WTC11 (cell line): ENCODE measurements around the gene SLC47A2. TPM values are rescaled to one million over a fixed set of nuclear protein-coding genes. Genes with fewer than 3 reads are reported as not detected.

ENCODE experiments used
- ATAC-seq: fragments of 200-7000 bp; cut with Tn5 transposase; 2 replicates; pipeline ENCODE4 v1.10.0; 2021; ENCODE audit warnings: mild to moderate bottlenecking, moderate library complexity
- CTCF ChIA-PET: fragments of 300-600 bp; sonication (Branson Sonifier 250); formaldehyde crosslinking; loops from one replicate; lab custom pipeline; 2021; ENCODE audit warnings: antibody characterized with exemption; lab: Charles Lee
- POLR2A ChIA-PET: fragments of 350-600 bp; sonication (Branson Sonifier 250); formaldehyde crosslinking; loops from one replicate; lab custom pipeline; 2021; ENCODE audit warnings: antibody characterized with exemption; lab: Charles Lee
- DNase-seq: peaks from one replicate; pipeline ENCODE4 v3.0.0; 2021; ENCODE audit warnings: low spot score
- H3K27ac Mint-ChIP-seq: 2 replicates; pipeline ENCODE4 v1.8.0; 2021; ENCODE audit warnings: mixed read lengths
- H3K27me3 Mint-ChIP-seq: 2 replicates; pipeline ENCODE4 v1.8.0; 2021; ENCODE audit warnings: low read depth, mild to moderate bottlenecking, moderate library complexity, mixed read lengths
- H3K36me3 Mint-ChIP-seq: 2 replicates; pipeline ENCODE4 v1.8.0; 2021; ENCODE audit warnings: mixed read lengths
- H3K4me1 Mint-ChIP-seq: 2 replicates; pipeline ENCODE4 v1.8.0; 2022; ENCODE audit warnings: mixed read lengths
- H3K4me3 Mint-ChIP-seq: 2 replicates; pipeline ENCODE4 v1.8.0; 2021; ENCODE audit warnings: mild to moderate bottlenecking, moderate library complexity, mixed read lengths
- H3K9me3 Mint-ChIP-seq: 2 replicates; pipeline ENCODE4 v1.8.0; 2021; ENCODE audit warnings: mixed read lengths
- ATF2 ChIP-seq: sonication (generic); formaldehyde crosslinking; IDR thresholded peaks from 2 replicates; pipeline ENCODE4 v1.8.1; 2022; ENCODE audit warnings: low read depth, missing genetic modification reagents, borderline replicate concordance
- CREB1 ChIP-seq: sonication (generic); formaldehyde crosslinking; IDR thresholded peaks from 2 replicates; pipeline ENCODE4 v1.8.0; 2023; ENCODE audit warnings: mild to moderate bottlenecking, missing genetic modification reagents
- GRHL2 ChIP-seq: fragments of 250-450 bp; sonication (Bioruptor Pico); IDR thresholded peaks from 2 replicates; pipeline ENCODE4 v1.8.0; 2022; ENCODE audit warnings: mild to moderate bottlenecking, moderate library complexity; ENCODE audit not compliant: insufficient replicate concordance, severe bottlenecking
- GTF2I ChIP-seq: fragments of 250-450 bp; sonication (Bioruptor Pico); conservative IDR thresholded peaks from 2 replicates; pipeline ENCODE4 v1.4.0; 2021; ENCODE audit warnings: mild to moderate bottlenecking
- HMGA2 ChIP-seq: fragments of 250-450 bp; sonication (Bioruptor Pico); IDR thresholded peaks from 2 replicates; pipeline ENCODE4 v1.4.0; 2021; ENCODE audit warnings: mild to moderate bottlenecking, moderate library complexity
- IRF2 ChIP-seq: sonication (generic); formaldehyde crosslinking; IDR thresholded peaks from 2 replicates; pipeline ENCODE4 v1.8.0; 2022; ENCODE audit warnings: low read depth, missing genetic modification reagents, borderline replicate concordance
- JAZF1 ChIP-seq: fragments of 250-450 bp; sonication (Bioruptor Pico); IDR thresholded peaks from 2 replicates; pipeline ENCODE4 v1.9.0; 2021; ENCODE audit warnings: moderate library complexity, mild to moderate bottlenecking, inconsistent platforms
- NR3C1 ChIP-seq: sonication (generic); formaldehyde crosslinking; conservative IDR thresholded peaks from 2 replicates; pipeline ENCODE4 v1.8.1; 2023; ENCODE audit warnings: low read depth, mild to moderate bottlenecking, missing genetic modification reagents
- OVOL2 ChIP-seq: fragments of 250-450 bp; sonication (Bioruptor Pico); IDR thresholded peaks from 2 replicates; pipeline ENCODE4 v1.9.0; 2021; ENCODE audit warnings: mild to moderate bottlenecking, borderline replicate concordance
- PRDM15 ChIP-seq: sonication (generic); formaldehyde crosslinking; IDR thresholded peaks from 2 replicates; pipeline ENCODE4 v1.8.0; 2022; ENCODE audit warnings: missing genetic modification reagents
- RORB ChIP-seq: fragments of 250-450 bp; sonication (Bioruptor Pico); IDR thresholded peaks from 2 replicates; pipeline ENCODE4 v1.9.0; 2021; ENCODE audit warnings: mild to moderate bottlenecking
- TEAD1 ChIP-seq: sonication (generic); formaldehyde crosslinking; IDR thresholded peaks from 2 replicates; pipeline ENCODE4 v1.8.0; 2022; ENCODE audit warnings: mild to moderate bottlenecking, missing genetic modification reagents
- TP53 ChIP-seq: sonication (generic); formaldehyde crosslinking; IDR thresholded peaks from 2 replicates; pipeline ENCODE4 v1.8.1; 2023; ENCODE audit warnings: mild to moderate bottlenecking, missing genetic modification reagents
- total RNA-seq: library from RNA; stranded (reverse); gene quantifications from 3 replicates; pipeline ENCODE4 v1.2.3, GENCODE V29; 2021
- TF ChIP-seq, protein P1 (sequence below): sonication (generic); formaldehyde crosslinking; IDR thresholded peaks from 2 replicates; pipeline ENCODE4 v1.8.0; 2022; ENCODE audit warnings: mild to moderate bottlenecking, missing genetic modification reagents
- TF ChIP-seq, protein P2 (sequence below): sonication (generic); formaldehyde crosslinking; conservative IDR thresholded peaks from 2 replicates; pipeline ENCODE4 v1.8.1; 2023; ENCODE audit warnings: mild to moderate bottlenecking, low read depth, missing genetic modification reagents, moderate library complexity
- TF ChIP-seq, protein P3 (sequence below): fragments of 250-450 bp; sonication (Bioruptor Pico); IDR thresholded peaks from 2 replicates; pipeline ENCODE4 v1.9.0; 2021; ENCODE audit warnings: mild to moderate bottlenecking, borderline replicate concordance
- TF ChIP-seq, protein P4 (sequence below): sonication (generic); formaldehyde crosslinking; IDR thresholded peaks from 2 replicates; pipeline ENCODE4 v1.8.1; 2022; ENCODE audit warnings: mild to moderate bottlenecking, moderate library complexity, missing genetic modification reagents

Gene SLC47A2
- total RNA-seq, 1 experiment from 2014 or later = not detected

- POLR2A ChIA-PET = no interaction called here
- no peaks in the 10 kb centered on the region for H3K4me1 Mint-ChIP-seq
- TF ChIP-seq GTF2I (CRISPR knock-in tag) = no peak
- TF ChIP-seq IRF2 = no peak
- no peak for TF ChIP-seq PRDM15 (CRISPR knock-in tag)
- TF ChIP-seq, protein P1, sequence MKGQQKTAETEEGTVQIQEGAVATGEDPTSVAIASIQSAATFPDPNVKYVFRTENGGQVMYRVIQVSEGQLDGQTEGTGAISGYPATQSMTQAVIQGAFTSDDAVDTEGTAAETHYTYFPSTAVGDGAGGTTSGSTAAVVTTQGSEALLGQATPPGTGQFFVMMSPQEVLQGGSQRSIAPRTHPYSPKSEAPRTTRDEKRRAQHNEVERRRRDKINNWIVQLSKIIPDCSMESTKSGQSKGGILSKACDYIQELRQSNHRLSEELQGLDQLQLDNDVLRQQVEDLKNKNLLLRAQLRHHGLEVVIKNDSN (CRISPR knock-in tag) = no peak
- TF ChIP-seq JAZF1 (CRISPR knock-in tag) = no peak
- TF ChIP-seq, protein P2, sequence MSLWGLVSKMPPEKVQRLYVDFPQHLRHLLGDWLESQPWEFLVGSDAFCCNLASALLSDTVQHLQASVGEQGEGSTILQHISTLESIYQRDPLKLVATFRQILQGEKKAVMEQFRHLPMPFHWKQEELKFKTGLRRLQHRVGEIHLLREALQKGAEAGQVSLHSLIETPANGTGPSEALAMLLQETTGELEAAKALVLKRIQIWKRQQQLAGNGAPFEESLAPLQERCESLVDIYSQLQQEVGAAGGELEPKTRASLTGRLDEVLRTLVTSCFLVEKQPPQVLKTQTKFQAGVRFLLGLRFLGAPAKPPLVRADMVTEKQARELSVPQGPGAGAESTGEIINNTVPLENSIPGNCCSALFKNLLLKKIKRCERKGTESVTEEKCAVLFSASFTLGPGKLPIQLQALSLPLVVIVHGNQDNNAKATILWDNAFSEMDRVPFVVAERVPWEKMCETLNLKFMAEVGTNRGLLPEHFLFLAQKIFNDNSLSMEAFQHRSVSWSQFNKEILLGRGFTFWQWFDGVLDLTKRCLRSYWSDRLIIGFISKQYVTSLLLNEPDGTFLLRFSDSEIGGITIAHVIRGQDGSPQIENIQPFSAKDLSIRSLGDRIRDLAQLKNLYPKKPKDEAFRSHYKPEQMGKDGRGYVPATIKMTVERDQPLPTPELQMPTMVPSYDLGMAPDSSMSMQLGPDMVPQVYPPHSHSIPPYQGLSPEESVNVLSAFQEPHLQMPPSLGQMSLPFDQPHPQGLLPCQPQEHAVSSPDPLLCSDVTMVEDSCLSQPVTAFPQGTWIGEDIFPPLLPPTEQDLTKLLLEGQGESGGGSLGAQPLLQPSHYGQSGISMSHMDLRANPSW (CRISPR knock-in tag) = no peak
- 0 out of 2 replicates have a peak, but pooled peaks cover 3% of the 10 kb centered on the region for H3K36me3 Mint-ChIP-seq
- H3K9me3 Mint-ChIP-seq = peaks cover 4% of the 10 kb centered on the region; the same call in 1 of the 2 replicates
- no peak overlapping the region for H3K4me3 Mint-ChIP-seq
- DNase-seq = no peak
- no peak overlapping the region for H3K27ac Mint-ChIP-seq
- CTCF ChIA-PET = interaction anchor here (1.4 kb wide), 1 partner anchor 19 kb away, joined by 3 read pairs; the partner anchor contains the start of gene ALDH3A2
- no peaks in the 10 kb centered on the region; the same call in 1 of the 2 replicates for H3K27me3 Mint-ChIP-seq
- no peak for ATAC-seq
Observed at GRCh38 chr17:19630035-19630434, 86.3 kb downstream of the SLC47A2 start.

DNA sequence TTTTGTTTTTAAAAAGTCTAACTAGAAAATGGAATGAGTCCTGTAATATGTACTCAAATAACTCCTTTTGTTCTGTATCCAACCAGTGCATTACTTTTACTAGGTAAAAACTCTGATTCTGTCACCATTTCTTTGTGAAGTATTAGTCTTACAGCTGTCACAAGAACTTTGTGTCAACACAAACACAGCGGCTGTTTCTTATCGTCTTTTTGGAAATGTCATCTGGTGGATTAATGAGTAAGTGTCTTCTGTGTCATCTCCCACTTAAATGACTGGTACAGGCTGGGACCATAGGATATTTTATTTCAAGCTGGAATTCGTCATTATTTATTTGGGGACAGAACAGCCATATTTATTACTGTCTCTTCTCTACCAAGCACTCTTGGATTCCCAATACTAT is 86.9 kb downstream of the SLC47A2 start:
- ATAC-seq (no peak), DNase-seq (no peak)
- Mint-ChIP-seq H3K4me3 (no peak overlapping the region), H3K4me1 (no peaks in the 10 kb centered on the region), H3K27ac (no peak overlapping the region), H3K9me3 (peaks cover 4% of the 10 kb centered on the region; the same call in 1 of the 2 replicates), H3K36me3 (0 out of 2 replicates have a peak, but pooled peaks cover 3% of the 10 kb centered on the region), H3K27me3 (no peaks in the 10 kb centered on the region; the same call in 1 of the 2 replicates)
- CTCF ChIA-PET = interaction anchor here (1.4 kb wide), 1 partner anchor 19 kb away, joined by 3 read pairs; the partner anchor contains the start of gene ALDH3A2
- POLR2A ChIA-PET = no interaction called here
- TF ChIP-seq ATF2 (no peak), NR3C1 (no peak), OVOL2 (CRISPR knock-in tag) (no peak), RORB (CRISPR knock-in tag) (no peak), IRF2 (no peak), TEAD1 (CRISPR knock-in tag) (no peak), GRHL2 (CRISPR knock-in tag) (no peak), CREB1 (CRISPR knock-in tag) (no peak), TP53 (CRISPR knock-in tag) (no peak), HMGA2 (CRISPR knock-in tag) (no peak)
- TF ChIP-seq, protein P3, sequence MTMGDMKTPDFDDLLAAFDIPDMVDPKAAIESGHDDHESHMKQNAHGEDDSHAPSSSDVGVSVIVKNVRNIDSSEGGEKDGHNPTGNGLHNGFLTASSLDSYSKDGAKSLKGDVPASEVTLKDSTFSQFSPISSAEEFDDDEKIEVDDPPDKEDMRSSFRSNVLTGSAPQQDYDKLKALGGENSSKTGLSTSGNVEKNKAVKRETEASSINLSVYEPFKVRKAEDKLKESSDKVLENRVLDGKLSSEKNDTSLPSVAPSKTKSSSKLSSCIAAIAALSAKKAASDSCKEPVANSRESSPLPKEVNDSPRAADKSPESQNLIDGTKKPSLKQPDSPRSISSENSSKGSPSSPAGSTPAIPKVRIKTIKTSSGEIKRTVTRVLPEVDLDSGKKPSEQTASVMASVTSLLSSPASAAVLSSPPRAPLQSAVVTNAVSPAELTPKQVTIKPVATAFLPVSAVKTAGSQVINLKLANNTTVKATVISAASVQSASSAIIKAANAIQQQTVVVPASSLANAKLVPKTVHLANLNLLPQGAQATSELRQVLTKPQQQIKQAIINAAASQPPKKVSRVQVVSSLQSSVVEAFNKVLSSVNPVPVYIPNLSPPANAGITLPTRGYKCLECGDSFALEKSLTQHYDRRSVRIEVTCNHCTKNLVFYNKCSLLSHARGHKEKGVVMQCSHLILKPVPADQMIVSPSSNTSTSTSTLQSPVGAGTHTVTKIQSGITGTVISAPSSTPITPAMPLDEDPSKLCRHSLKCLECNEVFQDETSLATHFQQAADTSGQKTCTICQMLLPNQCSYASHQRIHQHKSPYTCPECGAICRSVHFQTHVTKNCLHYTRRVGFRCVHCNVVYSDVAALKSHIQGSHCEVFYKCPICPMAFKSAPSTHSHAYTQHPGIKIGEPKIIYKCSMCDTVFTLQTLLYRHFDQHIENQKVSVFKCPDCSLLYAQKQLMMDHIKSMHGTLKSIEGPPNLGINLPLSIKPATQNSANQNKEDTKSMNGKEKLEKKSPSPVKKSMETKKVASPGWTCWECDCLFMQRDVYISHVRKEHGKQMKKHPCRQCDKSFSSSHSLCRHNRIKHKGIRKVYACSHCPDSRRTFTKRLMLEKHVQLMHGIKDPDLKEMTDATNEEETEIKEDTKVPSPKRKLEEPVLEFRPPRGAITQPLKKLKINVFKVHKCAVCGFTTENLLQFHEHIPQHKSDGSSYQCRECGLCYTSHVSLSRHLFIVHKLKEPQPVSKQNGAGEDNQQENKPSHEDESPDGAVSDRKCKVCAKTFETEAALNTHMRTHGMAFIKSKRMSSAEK (CRISPR knock-in tag) = no peak
- TF ChIP-seq, protein P4, sequence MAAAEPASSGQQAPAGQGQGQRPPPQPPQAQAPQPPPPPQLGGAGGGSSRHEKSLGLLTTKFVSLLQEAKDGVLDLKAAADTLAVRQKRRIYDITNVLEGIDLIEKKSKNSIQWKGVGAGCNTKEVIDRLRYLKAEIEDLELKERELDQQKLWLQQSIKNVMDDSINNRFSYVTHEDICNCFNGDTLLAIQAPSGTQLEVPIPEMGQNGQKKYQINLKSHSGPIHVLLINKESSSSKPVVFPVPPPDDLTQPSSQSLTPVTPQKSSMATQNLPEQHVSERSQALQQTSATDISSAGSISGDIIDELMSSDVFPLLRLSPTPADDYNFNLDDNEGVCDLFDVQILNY = no peak
